Sigmoid colon (tissue), 7 donors: ENCODE data around the gene AGAP2. TPM values are rescaled to one million over a fixed set of nuclear protein-coding genes. Genes with fewer than 3 reads are reported as not detected.

Source experiments
- DNase-seq: peaks from one replicate; pipeline ENCODE4 v3.0.0-alpha.2; 2019
- H3K27ac ChIP-seq, 4 donors: fragments of 200-600 bp; sonication (generic); one replicate each; pipeline ENCODE4 v1.5.1; 2016 to 2019; ENCODE audit warnings: mild to moderate bottlenecking in 1 of 4
- H3K27me3 ChIP-seq, 3 donors: fragments of 200-600 bp; sonication (generic); one replicate each; pipeline ENCODE4 v1.5.1; 2019; ENCODE audit warnings: mild to moderate bottlenecking in 1 of 3
- H3K36me3 ChIP-seq, 4 donors: fragments of 200-600 bp; sonication (generic); one replicate each; pipeline ENCODE4 v1.5.1; 2016 to 2019
- H3K4me1 ChIP-seq, 4 donors: fragments of 200-600 bp; sonication (generic); one replicate each; pipeline ENCODE4 v1.5.1; 2017 to 2019
- H3K4me3 ChIP-seq, 4 donors: fragments of 200-600 bp; sonication (generic); one replicate each; pipeline ENCODE4 v1.5.1; 2017 to 2019; ENCODE audit warnings: mild to moderate bottlenecking in 2 of 4, moderate library complexity in 1 of 4
- H3K9me3 ChIP-seq, 4 donors: fragments of 200-600 bp in 3 of 4; sonication (generic) in 3 of 4; one replicate each; pipeline versions ENCODE4 v1.5.1 to v1.6.1; 2013 to 2019
- CTCF ChIP-seq, 4 experiments: fragments of 450-650 bp in 3 of 4; fragments of 200-600 bp in 1 of 4; IDR thresholded peaks; one replicate each; pipeline ENCODE4 v1.5.1; 2016 to 2019; ENCODE audit warnings: antibody characterized with exemption in 4 of 4, mild to moderate bottlenecking in 3 of 4, moderate library complexity in 2 of 4
- EP300 ChIP-seq, 4 donors: sonication (generic); formaldehyde crosslinking; IDR thresholded peaks; one replicate each; pipeline ENCODE4 v1.6.1; 2017; ENCODE audit warnings: antibody characterized with exemption in 4 of 4
- POLR2A ChIP-seq, 2 donors: fragments of 450-650 bp; IDR thresholded peaks; one replicate each; pipeline ENCODE4 v1.6.1; 2016; ENCODE audit warnings: antibody characterized with exemption in 2 of 2, mild to moderate bottlenecking in 2 of 2, moderate library complexity in 2 of 2
- POLR2AphosphoS5 ChIP-seq, 4 donors: sonication (generic); formaldehyde crosslinking; IDR thresholded peaks; one replicate each; pipeline ENCODE4 v1.6.1; 2017; ENCODE audit warnings: antibody characterized with exemption in 4 of 4
- WGBS, 2 donors: extraction: QIAGEN DNeasy Blood & Tissue Kit; methylation state at CpG; one replicate each; pipeline ENCODE4 v1.1.7; 2013; 5-methylcytosine and 5-hydroxymethylcytosine counted together
- intact Hi-C: fragments of 100-400 bp; cut with DNase I; formaldehyde crosslinking; loops from one replicate; pipeline ENCODE4 v1.15.1; 2023
- polyA plus RNA-seq, 3 donors: library from polyadenylated mRNA; stranded (reverse); fragments of 200-250 nt; gene quantifications; one replicate each; pipeline ENCODE4 v1.2.3, GENCODE V29; 2013
- total RNA-seq, 4 donors: library from RNA; depleted of rRNA; stranded (reverse); fragments of >200 nt; gene quantifications; one replicate each; pipeline ENCODE4 v1.1.0, GENCODE V29; 2016
- donor health status: healthy with polysubstance abuse.
- donor health status: Bipolar disorder and iron deficiency.
- donor health status: healthy.

Gene AGAP2
- total and polyA plus RNA-seq, 7 donors, result under 0.01 to 6.4 (median 1.4) TPM

- H3K27me3 ChIP-seq, result no peaks in the 10 kb centered on the region
- H3K4me1 ChIP-seq, result peaks cover 0 to 18% (median 12%) of the 10 kb centered on the region in 4 donors
- peaks cover 0 to 40% (median 14%) of the 10 kb centered on the region in 4 donors for H3K36me3 ChIP-seq
- no peaks in the 10 kb centered on the region for H3K9me3 ChIP-seq
- WGBS, 2 donors, result 95% methylated on average over 11 of the region's 11 CpGs
- no peak overlapping the region for H3K4me3 ChIP-seq
- H3K27ac ChIP-seq, result no peak overlapping the region
- TF ChIP-seq POLR2A (IDR thresholded peaks at IDR 0.05), result no peak
- no peak for TF ChIP-seq POLR2AphosphoS5 (IDR thresholded peaks at IDR 0.05)
- TF ChIP-seq EP300 (IDR thresholded peaks at IDR 0.05), result no peak
- no peak for TF ChIP-seq CTCF (IDR thresholded peaks at IDR 0.05)
- DNase-seq, result no peak
- intact Hi-C loops, result no loop called here
Observed at GRCh38 chr12:57695770-57696432, 42.6 kb downstream of the AGAP2 start.

- WGBS, 2 donors, result 0 to 1% methylated on average over 15 of the region's 15 CpGs
- DNase-seq, result no peak
- Histone ChIP-seq H3K9me3 (no peaks in the 10 kb centered on the region), H3K36me3 (peaks cover 0 to 38% (median 14%) of the 10 kb centered on the region in 4 donors), H3K4me1 (peaks cover 0 to 18% (median 12%) of the 10 kb centered on the region in 4 donors), H3K27ac (peak overlapping the region; percentile 66 to 88 (median 81)), H3K4me3 (peak overlapping the region; percentile 68 to 94 (median 80)), H3K27me3 (no peaks in the 10 kb centered on the region)
- intact Hi-C loops, result loop anchor here (5.0 kb wide), 2 partner anchors 72 to 112 kb away; no protein-coding TSS in a partner anchor
- no peak for TF ChIP-seq CTCF (IDR thresholded peaks at IDR 0.05)
- TF ChIP-seq EP300 (IDR thresholded peaks at IDR 0.05), result no peak
- no peak for TF ChIP-seq POLR2AphosphoS5 (IDR thresholded peaks at IDR 0.05)
- TF ChIP-seq POLR2A (IDR thresholded peaks at IDR 0.05), result no peak
Observed at GRCh38 chr12:57694459-57695019, 44.0 kb downstream of the AGAP2 start.

- intact Hi-C loops, result loop anchor here (2.0 to 5.0 kb wide), 3 partner anchors 72 to 147 kb away; partner anchors contain the start of gene DCTN2
- Histone ChIP-seq H3K4me3 (peak within 1 kb of the TSS; percentile 68 to 94 (median 80)), H3K9me3 (no peaks in the 10 kb centered on the region), H3K27ac (peak within 1 kb of the TSS; percentile 66 to 88 (median 81)), H3K4me1 (peaks cover 0 to 18% (median 12%) of the 10 kb centered on the region in 4 donors), H3K36me3 (peaks cover 0 to 31% (median 14%) of the 10 kb centered on the region in 4 donors), H3K27me3 (no peaks in the 10 kb centered on the region)
- 0% methylated on average over 45 of the region's 45 CpGs for WGBS, 2 donors
- DNase-seq, result peak; percentile 99
- TF ChIP-seq EP300 (IDR thresholded peaks at IDR 0.05) (no peak), CTCF (IDR thresholded peaks at IDR 0.05) (peak; percentile 58 to 84 (median 74)), POLR2AphosphoS5 (IDR thresholded peaks at IDR 0.05) (peak; percentile 65 to 88 (median 82)), POLR2A (IDR thresholded peaks at IDR 0.05) (peak; percentile 68 to 69)
Observed at GRCh38 chr12:57693659-57694458, 44.7 kb downstream of the AGAP2 start, which contains the start of gene OS9. Gene OS9 (plus strand): TSS chr12:57694132. CDS start chr12:57694162, 30 bp downstream.

- 42 to 54% methylated on average over 10 of the region's 10 CpGs for WGBS, 2 donors
- Histone ChIP-seq H3K9me3 (no peaks in the 10 kb centered on the region), H3K36me3 (peaks cover 0 to 25% (median 14%) of the 10 kb centered on the region in 4 donors), H3K4me1 (peaks cover 0 to 18% (median 12%) of the 10 kb centered on the region in 4 donors), H3K27me3 (no peaks in the 10 kb centered on the region), H3K4me3 (peak overlapping the region; percentile 7 to 68 (median 31)), H3K27ac (peak overlapping the region; percentile 52 to 71 (median 56))
- TF ChIP-seq POLR2AphosphoS5 (IDR thresholded peaks at IDR 0.05), result no peak
- TF ChIP-seq EP300 (IDR thresholded peaks at IDR 0.05), result no peak
- no peak for TF ChIP-seq POLR2A (IDR thresholded peaks at IDR 0.05)
- TF ChIP-seq CTCF (IDR thresholded peaks at IDR 0.05), result no peak
- intact Hi-C loops, result loop anchor here (2.0 to 5.0 kb wide), 3 partner anchors 71 to 146 kb away; partner anchors contain the start of gene DCTN2
- DNase-seq, result no peak
Observed at GRCh38 chr12:57693317-57693658, 45.3 kb downstream of the AGAP2 start.
